ENCODE data around the gene B3GALT5. TPM values are rescaled to one million over a fixed set of nuclear protein-coding genes. Genes with fewer than 3 reads are reported as not detected.

Gene B3GALT5
- total RNA-seq, 2 donors from 2014 or later: 0.14 TPM; not detected in 1

DNA sequence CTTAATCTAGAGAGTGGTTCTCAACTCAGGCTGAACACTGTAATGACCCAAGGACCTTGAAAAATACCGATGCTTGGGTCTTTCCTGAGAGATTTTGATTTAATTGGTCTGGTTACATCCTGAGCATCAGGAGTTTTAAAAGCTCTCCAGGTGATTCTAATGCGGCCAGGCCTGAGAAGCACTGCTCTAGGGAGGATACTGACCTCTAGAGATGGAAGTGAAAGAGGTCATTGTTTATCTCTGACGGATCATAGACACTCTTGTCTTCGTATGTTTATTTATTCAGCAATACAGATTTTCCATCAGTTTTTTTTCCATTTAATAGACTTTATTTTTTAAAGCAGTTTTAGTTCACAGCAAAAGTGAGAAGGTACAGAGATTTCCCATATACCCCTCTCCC is 77.7 kb downstream of the B3GALT5 start:
- Histone ChIP-seq H3K27ac (no peak overlapping the region), H3K36me3 (no peaks in the 10 kb centered on the region), H3K27me3 (replicated peaks; ENCODE audit: insufficient read depth) (no peaks in the 10 kb centered on the region), H3K4me3 (no peak overlapping the region), H3K4me1 (ENCODE audit: control insufficient read depth in 1 of 2, low read depth in 2 of 2) (no peaks in the 10 kb centered on the region), H3K9me3 (no peaks in the 10 kb centered on the region)
- no peak for ATAC-seq (ENCODE audit: insufficient number of reproducible peaks, low FRiP score, low read depth)
- TF ChIP-seq, protein P1, sequence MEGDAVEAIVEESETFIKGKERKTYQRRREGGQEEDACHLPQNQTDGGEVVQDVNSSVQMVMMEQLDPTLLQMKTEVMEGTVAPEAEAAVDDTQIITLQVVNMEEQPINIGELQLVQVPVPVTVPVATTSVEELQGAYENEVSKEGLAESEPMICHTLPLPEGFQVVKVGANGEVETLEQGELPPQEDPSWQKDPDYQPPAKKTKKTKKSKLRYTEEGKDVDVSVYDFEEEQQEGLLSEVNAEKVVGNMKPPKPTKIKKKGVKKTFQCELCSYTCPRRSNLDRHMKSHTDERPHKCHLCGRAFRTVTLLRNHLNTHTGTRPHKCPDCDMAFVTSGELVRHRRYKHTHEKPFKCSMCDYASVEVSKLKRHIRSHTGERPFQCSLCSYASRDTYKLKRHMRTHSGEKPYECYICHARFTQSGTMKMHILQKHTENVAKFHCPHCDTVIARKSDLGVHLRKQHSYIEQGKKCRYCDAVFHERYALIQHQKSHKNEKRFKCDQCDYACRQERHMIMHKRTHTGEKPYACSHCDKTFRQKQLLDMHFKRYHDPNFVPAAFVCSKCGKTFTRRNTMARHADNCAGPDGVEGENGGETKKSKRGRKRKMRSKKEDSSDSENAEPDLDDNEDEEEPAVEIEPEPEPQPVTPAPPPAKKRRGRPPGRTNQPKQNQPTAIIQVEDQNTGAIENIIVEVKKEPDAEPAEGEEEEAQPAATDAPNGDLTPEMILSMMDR (IDR thresholded peaks at IDR 0.05): no peak
- no peak for DNase-seq (ENCODE audit: low spot score)

DNA sequence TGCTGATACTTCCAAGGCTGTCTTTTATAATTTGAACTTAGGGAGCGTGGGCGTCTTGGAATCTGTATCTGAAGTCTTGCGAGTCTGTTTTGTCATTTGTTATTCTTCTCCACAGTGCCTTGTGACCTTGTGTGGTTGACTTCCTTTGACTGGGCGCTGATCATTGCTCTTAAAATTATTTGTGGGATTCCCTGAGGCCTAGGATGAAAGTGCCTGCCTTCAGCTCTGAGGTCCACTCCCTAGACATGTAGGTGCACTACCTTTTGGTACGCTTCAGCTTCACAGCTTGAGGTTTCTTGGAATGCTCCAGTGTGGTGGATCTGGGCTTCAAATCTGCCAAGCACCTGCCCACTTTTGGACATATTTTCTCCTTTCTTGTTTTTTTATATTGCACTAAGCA is 82.0 kb downstream of the B3GALT5 start:
- Histone ChIP-seq H3K4me1 (ENCODE audit: control insufficient read depth in 1 of 2, low read depth in 2 of 2) (no peaks in the 10 kb centered on the region), H3K27ac (no peak overlapping the region), H3K4me3 (no peak overlapping the region), H3K27me3 (replicated peaks; ENCODE audit: insufficient read depth) (no peaks in the 10 kb centered on the region), H3K36me3 (no peaks in the 10 kb centered on the region), H3K9me3 (no peaks in the 10 kb centered on the region)
- no peak for ATAC-seq (ENCODE audit: insufficient number of reproducible peaks, low FRiP score, low read depth)
- TF ChIP-seq, protein P1 (IDR thresholded peaks at IDR 0.05): no peak
- no peak for DNase-seq (ENCODE audit: low spot score)

DNA sequence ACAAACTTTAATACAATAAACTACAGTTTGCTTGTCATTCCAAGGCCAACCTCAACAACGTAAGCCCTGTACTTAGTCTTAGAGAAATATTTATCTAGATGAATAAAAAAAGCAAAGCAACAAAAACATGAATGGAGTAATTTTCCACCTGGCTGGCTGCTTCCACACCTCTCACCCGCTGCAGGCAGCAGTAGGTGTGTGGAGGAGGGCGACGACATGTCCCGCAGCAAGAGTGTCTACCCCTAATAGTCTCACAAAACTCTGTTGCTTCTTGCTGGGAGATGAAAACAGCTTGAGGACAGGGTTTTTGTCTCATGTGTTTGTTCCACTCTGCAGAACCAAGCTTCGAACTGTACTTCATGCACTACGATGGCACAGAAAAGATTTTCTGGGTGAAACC is 83.5 kb downstream of the B3GALT5 start:
- TF ChIP-seq, protein P1 (IDR thresholded peaks at IDR 0.05): no peak
- DNase-seq (ENCODE audit: low spot score): no peak
- Histone ChIP-seq H3K4me1 (ENCODE audit: control insufficient read depth in 1 of 2, low read depth in 2 of 2) (no peaks in the 10 kb centered on the region), H3K9me3 (no peaks in the 10 kb centered on the region), H3K27me3 (replicated peaks; ENCODE audit: insufficient read depth) (no peaks in the 10 kb centered on the region), H3K36me3 (no peaks in the 10 kb centered on the region), H3K27ac (no peak overlapping the region), H3K4me3 (no peak overlapping the region)
- no peak for ATAC-seq (ENCODE audit: insufficient number of reproducible peaks, low FRiP score, low read depth)

DNA sequence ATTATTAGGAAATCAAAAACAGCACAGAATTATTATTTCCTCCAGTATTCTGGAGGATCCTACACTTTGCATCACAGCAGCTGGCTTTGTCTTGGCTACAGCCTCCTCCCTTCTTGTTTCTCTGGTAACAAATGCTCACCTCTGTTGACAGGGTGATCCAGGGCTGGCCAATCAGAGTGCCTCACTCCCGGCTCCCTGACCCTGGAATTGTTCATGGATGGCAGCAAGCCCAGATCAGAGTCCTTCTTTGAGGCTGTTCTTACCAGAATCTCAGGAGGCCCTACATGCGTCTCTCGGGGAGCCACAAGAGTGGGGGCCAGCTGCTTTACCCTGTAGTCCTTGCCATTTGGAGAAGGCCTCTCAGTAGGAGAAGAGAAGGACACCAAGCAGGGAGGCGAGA is 83.9 kb downstream of the B3GALT5 start:
- no peak for DNase-seq (ENCODE audit: low spot score)
- TF ChIP-seq, protein P1 (IDR thresholded peaks at IDR 0.05): no peak
- Histone ChIP-seq H3K27ac (no peak overlapping the region), H3K36me3 (no peaks in the 10 kb centered on the region), H3K9me3 (no peaks in the 10 kb centered on the region), H3K4me1 (ENCODE audit: control insufficient read depth in 1 of 2, low read depth in 2 of 2) (no peaks in the 10 kb centered on the region), H3K4me3 (no peak overlapping the region), H3K27me3 (replicated peaks; ENCODE audit: insufficient read depth) (no peaks in the 10 kb centered on the region)
- no peak for ATAC-seq (ENCODE audit: insufficient number of reproducible peaks, low FRiP score, low read depth)

DNA sequence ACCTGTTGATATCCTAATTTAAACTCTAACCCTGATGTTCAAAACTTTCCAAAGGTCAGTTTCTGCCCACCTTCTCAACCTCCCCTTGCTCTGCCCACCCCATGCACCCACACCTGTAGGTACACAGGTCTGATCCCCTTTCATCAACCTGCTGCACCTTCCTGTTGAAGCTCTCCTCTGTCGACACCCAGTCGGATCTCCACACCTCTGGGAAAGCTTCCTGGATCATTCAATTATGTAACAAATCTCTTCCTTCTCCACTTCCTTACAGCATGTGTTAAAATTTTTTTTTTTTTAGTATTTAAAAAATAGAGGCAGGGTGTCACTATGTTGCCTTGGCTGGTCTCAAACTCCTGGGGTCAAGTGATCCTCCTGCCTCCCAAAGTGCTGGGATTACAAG is 87.6 kb downstream of the B3GALT5 start:
- no peak overlapping the region for H3K27ac ChIP-seq
- H3K4me1 ChIP-seq (ENCODE audit: control insufficient read depth in 1 of 2, low read depth in 2 of 2): no peaks in the 10 kb centered on the region
- no peaks in the 10 kb centered on the region for H3K9me3 ChIP-seq
- no peak for ATAC-seq (ENCODE audit: insufficient number of reproducible peaks, low FRiP score, low read depth)
- no peak for DNase-seq (ENCODE audit: low spot score)
- H3K27me3 ChIP-seq (replicated peaks; ENCODE audit: insufficient read depth): no peaks in the 10 kb centered on the region
- H3K36me3 ChIP-seq: no peaks in the 10 kb centered on the region
- no peak overlapping the region for H3K4me3 ChIP-seq
- TF ChIP-seq, protein P1 (IDR thresholded peaks at IDR 0.05): no peak

Measured in thoracic aorta (tissue), 2 donors.